Activated CD4-positive, alpha-beta T cell treated with anti-CD3 and anti-CD28 coated beads, Interleukin-2, Interleukin-4, amounts not matched to agents 100 ng/mL and 50 ng/mL, durations not matched to agents 16 hours and 8 hours (primary cell): ENCODE data around the gene MESP2.
A peak's percentile ranks its signal among the peaks of the same experiment; 100 is the strongest.
"Not testable (repeated sequence)": the region's sequence is repeated elsewhere in the genome, so short reads cannot be mapped to it uniquely, and the experiment has no call there.

Experiments used
- DNase-seq: peaks from one replicate; pipeline ENCODE4 v3.0.0-alpha.2; 2020; ENCODE audit warnings: low spot score

Gene MESP2

GRCh38 chr15:89781891-89782618 is 5.9 kb downstream of the MESP2 start:
- DNase-seq, result peak; percentile 40

GRCh38 chr15:89782619-89782950 is 6.5 kb downstream of the MESP2 start:
- DNase-seq, result not testable (repeated sequence)

GRCh38 chr15:89783111-89783860 is 7.2 kb downstream of the MESP2 start:
- DNase-seq, result no peak

GRCh38 chr15:89783861-89784685 is 7.9 kb downstream of the MESP2 start:
- DNase-seq, result no peak

GRCh38 chr15:89784686-89784960 is 8.5 kb downstream of the MESP2 start:
- no peak for DNase-seq

GRCh38 chr15:89785064-89785773 is 9.1 kb downstream of the MESP2 start:
- no peak for DNase-seq

- no peak for DNase-seq
Measured at GRCh38 chr15:89785774-89786140, 9.6 kb downstream of the MESP2 start.

GRCh38 chr15:89787944-89788343 is 11.8 kb downstream of the MESP2 start:
- DNase-seq, result no peak

GRCh38 chr15:89788585-89788984 is 12.5 kb downstream of the MESP2 start:
- not testable (repeated sequence) for DNase-seq

- no peak for DNase-seq
Measured at GRCh38 chr15:89790206-89790605, 14.1 kb downstream of the MESP2 start.

GRCh38 chr15:89790661-89791060 is 14.5 kb downstream of the MESP2 start:
- DNase-seq, result no peak

GRCh38 chr15:89792106-89792805 is 16.1 kb downstream of the MESP2 start:
- no peak for DNase-seq

- no peak for DNase-seq
Measured at GRCh38 chr15:89794627-89795241, 18.6 kb downstream of the MESP2 start.

GRCh38 chr15:89795996-89796395 is 19.9 kb downstream of the MESP2 start:
- DNase-seq, result no peak

GRCh38 chr15:89797678-89798201 is 21.6 kb downstream of the MESP2 start:
- no peak for DNase-seq

- DNase-seq, result no peak
Measured at GRCh38 chr15:89799011-89799911, 23.1 kb downstream of the MESP2 start.

- no peak for DNase-seq
Measured at GRCh38 chr15:89799918-89800498, 23.9 kb downstream of the MESP2 start.

GRCh38 chr15:89801471-89802195 is 25.5 kb downstream of the MESP2 start:
- no peak for DNase-seq
